ENCODE data around the gene IMMP2L. TPM values are rescaled to one million over a fixed set of nuclear protein-coding genes. Genes with fewer than 3 reads are reported as not detected.

The IMMP2L gene
- total and polyA plus RNA-seq, 2 of the 8 experiments (the other 6 are each of a cell fraction or from before 2014, with no cell fraction given), result 2.3 to 10.1 TPM

DNA sequence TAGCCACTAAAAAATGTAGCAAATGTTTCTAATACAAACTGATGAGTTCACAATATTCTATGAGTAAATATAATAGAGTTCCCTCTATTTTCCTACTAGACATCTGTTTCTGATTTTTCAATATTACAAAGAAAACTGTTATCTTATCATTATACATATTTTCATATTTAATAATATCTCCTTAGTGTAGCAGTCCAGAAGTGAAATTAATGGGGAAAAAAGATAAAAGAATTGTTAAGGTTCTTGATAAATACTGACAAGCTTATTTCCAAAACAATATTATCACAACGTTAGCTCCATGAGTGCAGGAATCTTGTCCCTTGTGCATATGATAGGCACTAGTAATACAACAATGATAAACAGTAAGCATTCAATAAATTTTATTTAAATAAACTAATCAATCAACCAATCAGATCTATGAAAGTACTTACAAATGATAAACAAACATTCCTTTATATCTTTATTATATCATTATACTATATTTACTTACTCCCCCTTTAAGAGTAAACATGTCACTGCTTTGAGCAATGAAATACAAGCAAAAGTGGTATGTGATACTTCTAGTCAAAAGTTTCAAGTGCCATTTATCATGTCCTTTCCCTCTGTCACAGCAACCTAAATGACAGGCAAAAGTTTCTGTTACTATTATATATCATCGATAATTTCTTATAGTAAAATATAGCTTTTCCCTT is 103.1 kb downstream of the IMMP2L start:
- 83% methylated on average over 2 of the region's 2 CpGs; no CpG with 5 or more reads in 1 of the 2 experiments for WGBS, 2 experiments (ENCODE audit: extremely low coverage in 1 of 2, insufficient coverage in 1 of 2, insufficient read length in 1 of 2, insufficient replicate concordance in 2 of 2, low coverage in 1 of 2, low lambda C conversion rate in 2 of 2, missing lambda C conversion rate in 1 of 2)
- Histone ChIP-seq H2BK20ac (ENCODE audit: low read length) (no peak overlapping the region), H2BK12ac (ENCODE audit: low read depth, low read length) (no peak overlapping the region), H3K9ac (replicated peaks in 1 of 4; ENCODE audit: extremely low read depth in 1 of 4, low read depth in 3 of 4, low read length in 3 of 4) (no peak overlapping the region), H3K27ac (ENCODE audit: low read depth, low read length) (no peak overlapping the region), H3K4me2 (ENCODE audit: insufficient read depth in 1 of 2, low read depth in 2 of 2, low read length in 2 of 2) (no peak overlapping the region), H3K4me3 (ENCODE audit: extremely low read depth in 1 of 4, insufficient read depth in 2 of 4, low read depth in 3 of 4, low read length in 4 of 4) (no peak overlapping the region), H4K5ac (ENCODE audit: insufficient read length, low read depth, low read length) (no peak overlapping the region), H2BK5ac (ENCODE audit: low read depth, low read length) (no peak overlapping the region), H3K4ac (replicated peaks; ENCODE audit: insufficient read length, low read depth, low read length) (no peak overlapping the region), H3K23me2 (ENCODE audit: low read depth, low read length) (no peaks in the 10 kb centered on the region), H3K79me2 (ENCODE audit: control insufficient read depth in 1 of 2, insufficient read depth in 2 of 2, low read length in 2 of 2) (no peaks in the 10 kb centered on the region), H3K4me1 (replicated peaks in 1 of 4; ENCODE audit: control insufficient read depth in 3 of 4, insufficient read depth in 4 of 4, low read length in 3 of 4) (no peaks in the 10 kb centered on the region), H4K91ac (replicated peaks; ENCODE audit: insufficient read length, low read length) (no peak overlapping the region), H4K8ac (ENCODE audit: extremely low read depth, insufficient read depth, low read length) (no peak overlapping the region), H2AFZ (ENCODE audit: low read length) (no peak overlapping the region), H3K36me3 (ENCODE audit: control insufficient read depth in 2 of 4, insufficient read depth in 4 of 4, low read length in 3 of 4) (no peaks in the 10 kb centered on the region), H3K27me3 (replicated peaks in 1 of 4; ENCODE audit: control insufficient read depth in 3 of 4, extremely low read depth in 1 of 4, insufficient read depth in 3 of 4, low read length in 3 of 4) (no peaks in the 10 kb centered on the region), H2AK5ac (ENCODE audit: low read depth, low read length) (no peak overlapping the region), H3K14ac (ENCODE audit: insufficient read length) (no peak overlapping the region), H3K9me3 (ENCODE audit: insufficient read depth in 2 of 2, low read depth in 1 of 2, low read length in 1 of 2) (no peaks in the 10 kb centered on the region), H2BK15ac (ENCODE audit: low read length) (no peak overlapping the region), H2BK120ac (replicated peaks; ENCODE audit: low read depth, low read length) (no peak overlapping the region), H3K56ac (replicated peaks; ENCODE audit: insufficient read length, low read depth, low read length) (no peak overlapping the region), H4K20me1 (replicated peaks in 1 of 2; ENCODE audit: control insufficient read depth in 1 of 2, insufficient read depth in 2 of 2, low read length in 2 of 2) (no peaks in the 10 kb centered on the region), H3K23ac (ENCODE audit: insufficient read length) (no peak overlapping the region), H3K79me1 (ENCODE audit: low read depth, low read length) (no peaks in the 10 kb centered on the region), H3K18ac (ENCODE audit: extremely low read depth, low read length) (no peak overlapping the region)
- TF ChIP-seq FOSL1 (IDR thresholded peaks at IDR 0.05; ENCODE audit: insufficient read depth, low read depth, low read length) (no peak), CHD2 (IDR thresholded peaks at IDR 0.05; ENCODE audit: low read length) (no peak), KDM4A (IDR thresholded peaks at IDR 0.05; ENCODE audit: low read depth, low read length, severe bottlenecking) (no peak), SRF (IDR thresholded peaks at IDR 0.05; ENCODE audit: low read depth, low read length) (no peak), RNF2 (IDR thresholded peaks at IDR 0.05; ENCODE audit: borderline replicate concordance, low read depth, low read length, missing control alignments, poor library complexity, severe bottlenecking) (no peak)
- TF ChIP-seq, protein P1, sequence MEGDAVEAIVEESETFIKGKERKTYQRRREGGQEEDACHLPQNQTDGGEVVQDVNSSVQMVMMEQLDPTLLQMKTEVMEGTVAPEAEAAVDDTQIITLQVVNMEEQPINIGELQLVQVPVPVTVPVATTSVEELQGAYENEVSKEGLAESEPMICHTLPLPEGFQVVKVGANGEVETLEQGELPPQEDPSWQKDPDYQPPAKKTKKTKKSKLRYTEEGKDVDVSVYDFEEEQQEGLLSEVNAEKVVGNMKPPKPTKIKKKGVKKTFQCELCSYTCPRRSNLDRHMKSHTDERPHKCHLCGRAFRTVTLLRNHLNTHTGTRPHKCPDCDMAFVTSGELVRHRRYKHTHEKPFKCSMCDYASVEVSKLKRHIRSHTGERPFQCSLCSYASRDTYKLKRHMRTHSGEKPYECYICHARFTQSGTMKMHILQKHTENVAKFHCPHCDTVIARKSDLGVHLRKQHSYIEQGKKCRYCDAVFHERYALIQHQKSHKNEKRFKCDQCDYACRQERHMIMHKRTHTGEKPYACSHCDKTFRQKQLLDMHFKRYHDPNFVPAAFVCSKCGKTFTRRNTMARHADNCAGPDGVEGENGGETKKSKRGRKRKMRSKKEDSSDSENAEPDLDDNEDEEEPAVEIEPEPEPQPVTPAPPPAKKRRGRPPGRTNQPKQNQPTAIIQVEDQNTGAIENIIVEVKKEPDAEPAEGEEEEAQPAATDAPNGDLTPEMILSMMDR (IDR thresholded peaks at IDR 0.05; ENCODE audit: control extremely low read depth in 1 of 3, insufficient read depth in 1 of 3, low read depth in 1 of 3, low read length in 3 of 3), result no peak
- FAIRE-seq (no peak), DNase-seq (ENCODE audit: low read depth in 1 of 2, low spot score in 2 of 2) (no peak)
- ChIA-PET POLR2A (ENCODE audit: partially characterized antibody) (no interaction called here), CTCF (ENCODE audit: partially characterized antibody) (interaction anchor here (1.2 kb wide), 1 partner anchor 271 kb away, joined by 5 read pairs; no protein-coding TSS in a partner anchor)

Data from H1 (cell line).